GM21528 (cell line): ENCODE measurements around the gene PAK5.

Experiments used
- ATAC-seq: cut with Tn5 transposase; IDR thresholded peaks from one replicate; pipeline ENCODE4 v1.9.1; 2021; ENCODE audit warnings: mild to moderate bottlenecking, moderate library complexity; ENCODE audit not compliant: unreplicated experiment, low FRiP score

PAK5 gene

GRCh38 chr20:9838378-9839295 lies at the start of gene PAK5:
Gene PAK5 (minus strand): TSS chr20:9839076. CDS start chr20:9644328, 194,748 bp downstream.
- no peak for ATAC-seq

- ATAC-seq = no peak
Measured at GRCh38 chr20:9887706-9888105, 48.8 kb upstream of the PAK5 start.

- ATAC-seq = no peak
Measured at GRCh38 chr20:9886227-9886626, 47.4 kb upstream of the PAK5 start.

- ATAC-seq = no peak
Measured at GRCh38 chr20:9884666-9885065, 45.8 kb upstream of the PAK5 start.

- ATAC-seq = no peak
Measured at GRCh38 chr20:9884061-9884460, 45.2 kb upstream of the PAK5 start.

- ATAC-seq = no peak
Measured at GRCh38 chr20:9877932-9878495, 39.1 kb upstream of the PAK5 start.

- no peak for ATAC-seq
Measured at GRCh38 chr20:9867196-9867980, 28.5 kb upstream of the PAK5 start.

GRCh38 chr20:9852566-9852965 lies 13.7 kb upstream of the PAK5 start:
- ATAC-seq = no peak

GRCh38 chr20:9839626-9840025 lies 750 bp upstream of the PAK5 start:
- no peak for ATAC-seq

GRCh38 chr20:9838035-9838377 lies 870 bp downstream of the PAK5 start:
- ATAC-seq = no peak

- ATAC-seq = no peak
Measured at GRCh38 chr20:9837634-9838033, 1.2 kb downstream of the PAK5 start.

- no peak for ATAC-seq
Measured at GRCh38 chr20:9835302-9835701, 3.6 kb downstream of the PAK5 start.

- no peak for ATAC-seq
Measured at GRCh38 chr20:9831032-9831431, 7.8 kb downstream of the PAK5 start.

GRCh38 chr20:9829835-9830234 lies 9.0 kb downstream of the PAK5 start:
- no peak for ATAC-seq

- ATAC-seq = no peak
Measured at GRCh38 chr20:9817654-9818053, 21.2 kb downstream of the PAK5 start.

- ATAC-seq = no peak
Measured at GRCh38 chr20:9815632-9816031, 23.2 kb downstream of the PAK5 start.

- ATAC-seq = no peak
Measured at GRCh38 chr20:9810738-9811137, 28.1 kb downstream of the PAK5 start.

- no peak for ATAC-seq
Measured at GRCh38 chr20:9809271-9809670, 29.6 kb downstream of the PAK5 start.

- no peak for ATAC-seq
Measured at GRCh38 chr20:9808166-9808565, 30.7 kb downstream of the PAK5 start.

- ATAC-seq = no peak
Measured at GRCh38 chr20:9807136-9807535, 31.7 kb downstream of the PAK5 start.

- no peak for ATAC-seq
Measured at GRCh38 chr20:9800421-9800820, 38.5 kb downstream of the PAK5 start.
